ENCODE results near the gene MCTP1. TPM values are rescaled to one million over a fixed set of nuclear protein-coding genes. Genes with fewer than 3 reads are reported as not detected.

MCTP1 gene
- total RNA-seq, 4 donors from 2014 or later: 5.7 to 33.5 (median 17.4) TPM

DNA sequence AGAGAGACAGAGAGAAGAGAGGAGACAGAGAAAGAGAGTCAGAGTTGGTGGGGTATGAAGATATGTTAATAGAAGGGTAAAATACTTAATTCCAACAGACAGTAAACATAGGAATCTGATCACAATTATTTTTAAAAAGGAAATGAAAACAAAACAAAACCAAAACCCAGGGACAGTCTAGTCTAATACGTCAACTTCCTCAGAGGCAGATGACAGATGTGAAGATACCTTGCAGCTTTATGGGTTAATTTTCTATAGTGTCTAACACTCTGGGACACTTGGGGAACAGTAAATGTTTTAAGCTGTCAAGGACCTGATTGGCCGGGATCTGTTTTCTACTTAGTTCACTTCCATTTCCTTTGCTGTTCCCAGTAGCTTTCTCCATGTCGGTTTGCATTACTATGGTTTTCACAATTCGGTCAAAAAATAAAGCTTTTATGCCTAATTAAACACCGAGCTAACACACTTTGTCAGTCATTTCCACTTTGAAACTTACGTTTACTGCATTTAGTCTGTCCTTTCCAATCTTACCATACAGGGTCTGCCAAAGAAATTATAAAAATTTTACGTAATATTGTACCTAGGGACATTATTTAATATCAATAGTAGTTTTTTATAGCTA lies 216.5 kb downstream of the MCTP1 start:
- intact Hi-C loops (cut with DNase I): no loop called here
- TF ChIP-seq CTCF (IDR thresholded peaks at IDR 0.05) (no peak), POLR2A (IDR thresholded peaks at IDR 0.05) (no peak)
- no peak for DNase-seq
- no peak overlapping the region for H3K27ac ChIP-seq
- 70 to 75% methylated on average over 7 of the region's 7 CpGs for WGBS, 2 donors
- H3K4me1 ChIP-seq: no peaks in the 10 kb centered on the region
- H3K36me3 ChIP-seq: no peaks in the 10 kb centered on the region
- H3K4me3 ChIP-seq (replicated peaks in 1 of 3): no peak overlapping the region
- H3K9me3 ChIP-seq: no peaks in the 10 kb centered on the region
- H3K27me3 ChIP-seq: no peaks in the 10 kb centered on the region

DNA sequence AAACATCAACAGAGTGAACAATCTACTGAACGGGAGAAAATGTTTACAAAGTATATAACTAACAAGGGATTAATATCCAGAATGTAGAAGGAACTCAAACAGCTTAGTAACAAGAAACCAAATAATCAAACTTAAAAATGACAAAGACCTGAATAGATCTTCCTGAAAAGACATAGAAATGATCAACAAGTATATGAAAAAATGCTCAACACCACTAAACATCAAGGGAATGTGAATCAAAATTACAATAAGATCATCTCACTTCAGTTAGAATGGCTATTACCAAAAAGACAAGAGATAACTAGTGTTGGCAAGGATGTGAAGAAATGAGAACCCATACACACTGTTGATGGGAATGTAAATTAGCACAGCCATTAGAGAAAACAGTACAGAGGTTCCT lies 218.8 kb downstream of the MCTP1 start:
- 63 to 77% methylated on average over 1 of the region's 1 CpG for WGBS, 2 donors

DNA sequence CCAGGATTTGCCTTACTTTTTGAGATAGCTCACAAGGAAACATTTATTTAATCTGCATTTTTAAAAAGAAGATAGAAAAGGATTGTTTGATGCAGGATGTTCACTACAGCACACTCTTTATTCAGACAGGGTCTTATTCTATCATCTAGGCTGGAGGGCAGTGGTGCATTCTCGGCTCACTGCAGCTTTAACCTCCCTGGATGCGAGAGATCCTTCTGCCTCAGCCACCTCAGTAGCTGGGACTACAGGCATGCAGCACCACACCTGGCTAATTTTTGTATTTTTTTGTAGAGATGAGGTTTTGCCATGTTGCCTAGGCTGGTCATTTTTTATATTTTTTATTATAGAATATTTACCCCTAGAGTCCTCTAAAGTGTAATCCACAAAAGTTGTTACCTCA lies 221.4 kb downstream of the MCTP1 start:
- no peaks in the 10 kb centered on the region for H3K27me3 ChIP-seq
- DNase-seq: no peak
- WGBS, 2 donors: 80 to 92% methylated on average over 2 of the region's 2 CpGs
- no peaks in the 10 kb centered on the region for H3K4me1 ChIP-seq
- no peak overlapping the region for H3K4me3 ChIP-seq (replicated peaks in 1 of 3)
- intact Hi-C loops (cut with DNase I): no loop called here
- no peaks in the 10 kb centered on the region for H3K9me3 ChIP-seq
- no peaks in the 10 kb centered on the region for H3K36me3 ChIP-seq
- no peak overlapping the region for H3K27ac ChIP-seq
- TF ChIP-seq POLR2A (IDR thresholded peaks at IDR 0.05) (no peak), CTCF (IDR thresholded peaks at IDR 0.05) (no peak)

More for the DNA sequence above, 218.8 kb downstream of the MCTP1 start:
- Histone ChIP-seq H3K27me3 (no peaks in the 10 kb centered on the region), H3K9me3 (no peaks in the 10 kb centered on the region), H3K27ac (no peak overlapping the region), H3K4me3 (replicated peaks in 1 of 3) (no peak overlapping the region), H3K36me3 (no peaks in the 10 kb centered on the region), H3K4me1 (no peaks in the 10 kb centered on the region)
- TF ChIP-seq POLR2A (IDR thresholded peaks at IDR 0.05) (no peak), CTCF (IDR thresholded peaks at IDR 0.05) (no peak)
- intact Hi-C loops (cut with DNase I): no loop called here
- no peak for DNase-seq

GRCh38 chr5:95060098-95060497 lies 224.8 kb downstream of the MCTP1 start:
- H3K36me3 ChIP-seq: no peaks in the 10 kb centered on the region
- no peaks in the 10 kb centered on the region for H3K27me3 ChIP-seq
- no peaks in the 10 kb centered on the region for H3K9me3 ChIP-seq
- WGBS, 2 donors: 34 to 40% methylated on average over 2 of the region's 2 CpGs
- H3K4me3 ChIP-seq (replicated peaks in 1 of 3): no peak overlapping the region
- H3K27ac ChIP-seq: no peak overlapping the region
- no peak for TF ChIP-seq CTCF (IDR thresholded peaks at IDR 0.05)
- no peak for TF ChIP-seq POLR2A (IDR thresholded peaks at IDR 0.05)
- DNase-seq: no peak
- H3K4me1 ChIP-seq: no peaks in the 10 kb centered on the region
- intact Hi-C loops (cut with DNase I): no loop called here

DNA sequence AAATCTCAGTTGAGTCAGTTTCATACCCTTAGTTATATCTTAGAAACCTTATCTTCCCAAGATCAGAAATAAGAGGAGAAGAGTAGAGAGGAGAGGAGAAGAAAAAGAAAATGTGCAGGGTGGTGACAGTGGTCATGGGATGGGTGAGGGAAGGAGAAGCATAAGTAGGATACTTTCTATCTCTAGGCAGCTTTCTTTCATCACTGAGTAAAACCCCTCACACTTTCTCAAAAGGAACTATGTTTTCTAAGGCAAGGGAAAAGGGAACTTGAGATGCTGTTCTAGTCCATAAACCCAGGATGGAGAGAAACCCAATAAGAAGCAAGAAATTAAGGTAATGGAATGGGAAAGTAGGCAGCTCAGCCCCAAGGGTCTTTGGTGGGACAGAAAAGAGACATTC lies 225.3 kb downstream of the MCTP1 start:
- no peak for TF ChIP-seq POLR2A (IDR thresholded peaks at IDR 0.05)
- TF ChIP-seq CTCF (IDR thresholded peaks at IDR 0.05): no peak
- no peaks in the 10 kb centered on the region for H3K36me3 ChIP-seq
- H3K4me1 ChIP-seq: no peaks in the 10 kb centered on the region
- no peaks in the 10 kb centered on the region for H3K9me3 ChIP-seq
- intact Hi-C loops (cut with DNase I): no loop called here
- no peak overlapping the region for H3K27ac ChIP-seq
- no peak overlapping the region for H3K4me3 ChIP-seq (replicated peaks in 1 of 3)
- no peaks in the 10 kb centered on the region for H3K27me3 ChIP-seq
- DNase-seq: no peak
